Bronchial epithelial cell (primary cell): ENCODE measurements around the gene BLVRB. TPM values are rescaled to one million over a fixed set of nuclear protein-coding genes. Genes with fewer than 3 reads are reported as not detected.
"Not testable (repeated sequence)": the region's sequence is repeated elsewhere in the genome, so short reads cannot be mapped to it uniquely, and the experiment has no call there.

Experiments
- DNase-seq: peaks from one replicate; pipeline ENCODE4 v3.0.0-alpha.2; 2010; ENCODE audit warnings: low read depth
- FAIRE-seq: peaks from 2 replicates; lab custom pipeline; 2011; peaks lifted over from hg19 to GRCh38; lab: Jason Lieb, UNC
- H3K27me3 ChIP-seq: 2 replicates; pipeline ENCODE4 v1.5.1; 2011; ENCODE audit warnings: low read length; ENCODE audit not compliant: control insufficient read depth, insufficient read depth
- H3K36me3 ChIP-seq: 2 replicates; pipeline ENCODE4 v1.5.1; 2011; ENCODE audit warnings: low read length; ENCODE audit not compliant: control insufficient read depth, insufficient read depth
- H3K4me3 ChIP-seq: 2 replicates; pipeline ENCODE4 v1.5.1; 2011; ENCODE audit warnings: mild to moderate bottlenecking, low read depth, low read length, control low read depth
- total RNA-seq: library from RNA; depleted of rRNA; stranded (reverse); fragments of >200 nt; gene quantifications from 2 replicates; pipeline ENCODE4 v1.2.1, GENCODE V29; 2014
- TF ChIP-seq, protein P1 (sequence below): IDR thresholded peaks from 2 replicates; pipeline ENCODE4 v1.5.1; 2011; ENCODE audit warnings: mild to moderate bottlenecking, moderate library complexity, low read length, control low read depth, inconsistent platforms; ENCODE audit not compliant: insufficient read depth, severe bottlenecking

Gene BLVRB
- total RNA-seq, 1 donor from 2014 or later, result 682 TPM

DNA sequence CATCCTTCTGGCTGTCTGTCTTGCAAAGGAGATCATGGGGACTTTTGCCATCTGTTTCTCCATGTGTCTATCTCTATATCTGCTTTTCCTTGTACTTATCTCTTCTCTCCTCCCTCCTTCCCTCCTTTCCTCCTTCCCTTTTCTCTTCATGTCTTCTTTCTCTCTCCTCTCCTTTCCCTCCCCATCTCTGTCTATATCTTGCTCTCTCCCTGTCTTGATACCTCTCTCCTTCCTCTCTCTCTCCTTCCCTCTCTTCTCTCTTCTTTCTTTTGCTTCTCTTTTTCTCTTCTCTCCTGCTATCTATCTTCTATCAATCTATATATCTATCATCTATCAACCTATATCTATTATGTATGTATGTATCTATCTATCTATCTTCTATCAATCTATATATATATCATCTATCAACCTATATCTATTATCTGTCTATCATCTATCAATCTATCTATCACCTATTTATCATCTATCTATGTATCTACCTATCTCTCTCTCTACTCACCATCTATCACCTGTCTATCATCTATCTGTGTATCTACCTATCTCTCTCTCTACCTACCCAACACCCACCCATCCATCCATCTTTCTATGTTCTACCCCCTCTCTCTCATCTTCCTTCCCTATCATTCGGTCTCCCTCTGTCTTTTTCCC lies 28.8 kb upstream of the BLVRB start:
- Histone ChIP-seq H3K27me3 (peaks cover 2% of the 10 kb centered on the region), H3K4me3 (no peak overlapping the region), H3K36me3 (no peaks in the 10 kb centered on the region)
- TF ChIP-seq, protein P1, sequence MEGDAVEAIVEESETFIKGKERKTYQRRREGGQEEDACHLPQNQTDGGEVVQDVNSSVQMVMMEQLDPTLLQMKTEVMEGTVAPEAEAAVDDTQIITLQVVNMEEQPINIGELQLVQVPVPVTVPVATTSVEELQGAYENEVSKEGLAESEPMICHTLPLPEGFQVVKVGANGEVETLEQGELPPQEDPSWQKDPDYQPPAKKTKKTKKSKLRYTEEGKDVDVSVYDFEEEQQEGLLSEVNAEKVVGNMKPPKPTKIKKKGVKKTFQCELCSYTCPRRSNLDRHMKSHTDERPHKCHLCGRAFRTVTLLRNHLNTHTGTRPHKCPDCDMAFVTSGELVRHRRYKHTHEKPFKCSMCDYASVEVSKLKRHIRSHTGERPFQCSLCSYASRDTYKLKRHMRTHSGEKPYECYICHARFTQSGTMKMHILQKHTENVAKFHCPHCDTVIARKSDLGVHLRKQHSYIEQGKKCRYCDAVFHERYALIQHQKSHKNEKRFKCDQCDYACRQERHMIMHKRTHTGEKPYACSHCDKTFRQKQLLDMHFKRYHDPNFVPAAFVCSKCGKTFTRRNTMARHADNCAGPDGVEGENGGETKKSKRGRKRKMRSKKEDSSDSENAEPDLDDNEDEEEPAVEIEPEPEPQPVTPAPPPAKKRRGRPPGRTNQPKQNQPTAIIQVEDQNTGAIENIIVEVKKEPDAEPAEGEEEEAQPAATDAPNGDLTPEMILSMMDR, result no peak
- DNase-seq (no peak), FAIRE-seq (no peak)

DNA sequence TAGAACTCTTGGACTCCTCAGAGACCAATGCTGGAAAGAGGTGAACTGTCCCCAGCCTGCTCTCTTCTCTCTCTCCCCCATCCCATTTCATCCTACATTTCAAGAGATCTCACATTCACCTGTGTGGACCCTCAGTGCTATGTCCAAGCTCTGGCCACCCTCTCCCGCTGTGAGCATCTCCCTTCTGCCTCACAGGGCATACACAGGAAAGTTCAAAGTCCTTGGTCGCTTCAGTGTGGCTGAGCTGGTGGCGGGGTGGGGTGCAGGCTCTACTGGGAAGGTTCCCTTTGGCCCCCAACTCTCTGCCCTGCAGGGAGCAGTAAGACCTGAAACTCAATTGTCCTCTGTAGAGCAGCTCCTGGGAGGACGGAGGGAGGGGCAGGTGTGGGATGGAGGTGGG lies 28.2 kb upstream of the BLVRB start:
- H3K36me3 ChIP-seq, result no peaks in the 10 kb centered on the region
- no peak overlapping the region for H3K4me3 ChIP-seq
- DNase-seq (no peak), FAIRE-seq (no peak)
- H3K27me3 ChIP-seq, result peaks cover 2% of the 10 kb centered on the region
- TF ChIP-seq, protein P1, result no peak

DNA sequence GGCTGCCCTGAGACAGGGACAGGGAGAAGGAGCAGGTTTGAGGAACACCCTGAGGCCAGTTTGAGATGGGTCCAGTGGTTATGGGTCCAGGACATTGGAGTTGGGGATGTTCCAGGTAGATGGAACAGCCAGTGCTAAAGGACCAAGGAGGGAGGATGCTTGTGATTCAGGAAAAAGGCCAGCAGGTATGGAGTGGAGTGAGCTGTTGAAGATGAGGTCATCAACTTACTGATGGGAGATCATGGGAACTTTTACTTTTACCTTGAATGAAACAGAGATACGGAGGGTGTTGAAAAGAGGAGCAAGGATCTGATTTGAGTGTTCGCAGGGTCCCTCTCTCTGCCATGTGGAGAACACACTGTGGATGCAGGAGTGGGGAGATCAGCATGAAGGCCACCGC lies 26.7 kb upstream of the BLVRB start:
- FAIRE-seq (no peak), DNase-seq (no peak)
- Histone ChIP-seq H3K27me3 (peaks cover 2% of the 10 kb centered on the region), H3K36me3 (no peaks in the 10 kb centered on the region), H3K4me3 (no peak overlapping the region)
- TF ChIP-seq, protein P1, result no peak

DNA sequence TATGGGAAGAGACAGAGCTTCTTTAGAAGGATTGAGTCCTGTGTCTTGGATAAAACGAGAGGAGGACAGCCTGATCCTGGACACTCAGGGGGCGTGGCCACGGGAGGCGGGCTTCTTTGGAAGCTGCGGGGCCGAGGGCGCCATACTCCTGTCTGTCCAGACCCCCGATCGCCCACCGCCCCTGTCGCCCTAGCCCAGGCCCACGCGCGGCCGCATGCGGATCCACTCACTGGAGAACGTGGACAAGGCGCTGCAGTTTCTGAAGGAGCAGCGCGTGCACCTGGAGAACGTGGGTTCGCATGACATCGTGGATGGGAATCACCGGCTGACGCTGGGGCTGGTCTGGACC lies 24.3 kb upstream of the BLVRB start:
- H3K27me3 ChIP-seq, result peaks cover 2% of the 10 kb centered on the region
- TF ChIP-seq, protein P1, result no peak
- no peak for FAIRE-seq
- no peaks in the 10 kb centered on the region for H3K36me3 ChIP-seq
- H3K4me3 ChIP-seq, result no peak overlapping the region
- DNase-seq, result no peak

DNA sequence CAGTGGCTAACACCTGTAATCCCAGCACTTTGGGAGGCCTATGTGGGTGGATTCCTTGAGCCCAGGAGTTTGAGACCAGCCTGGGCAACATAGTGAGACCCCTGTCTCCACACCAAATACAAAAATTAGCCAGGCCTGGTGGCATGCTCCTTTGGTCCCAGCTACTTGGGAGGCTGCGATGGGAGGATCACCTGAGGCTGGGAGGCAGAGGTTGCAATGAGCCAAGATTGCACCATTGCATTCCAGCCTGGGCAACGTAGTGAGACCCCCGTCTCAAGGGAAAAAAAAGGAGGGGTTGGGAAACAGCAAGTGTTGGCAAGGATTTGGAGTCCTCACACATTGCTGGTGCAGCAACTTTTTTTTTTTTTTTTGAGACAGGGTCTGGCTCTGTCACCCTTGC lies 20.5 kb upstream of the BLVRB start:
- FAIRE-seq, result no peak
- Histone ChIP-seq H3K4me3 (no peak overlapping the region), H3K36me3 (no peaks in the 10 kb centered on the region), H3K27me3 (no peaks in the 10 kb centered on the region)
- DNase-seq, result no peak
- TF ChIP-seq, protein P1, result no peak

DNA sequence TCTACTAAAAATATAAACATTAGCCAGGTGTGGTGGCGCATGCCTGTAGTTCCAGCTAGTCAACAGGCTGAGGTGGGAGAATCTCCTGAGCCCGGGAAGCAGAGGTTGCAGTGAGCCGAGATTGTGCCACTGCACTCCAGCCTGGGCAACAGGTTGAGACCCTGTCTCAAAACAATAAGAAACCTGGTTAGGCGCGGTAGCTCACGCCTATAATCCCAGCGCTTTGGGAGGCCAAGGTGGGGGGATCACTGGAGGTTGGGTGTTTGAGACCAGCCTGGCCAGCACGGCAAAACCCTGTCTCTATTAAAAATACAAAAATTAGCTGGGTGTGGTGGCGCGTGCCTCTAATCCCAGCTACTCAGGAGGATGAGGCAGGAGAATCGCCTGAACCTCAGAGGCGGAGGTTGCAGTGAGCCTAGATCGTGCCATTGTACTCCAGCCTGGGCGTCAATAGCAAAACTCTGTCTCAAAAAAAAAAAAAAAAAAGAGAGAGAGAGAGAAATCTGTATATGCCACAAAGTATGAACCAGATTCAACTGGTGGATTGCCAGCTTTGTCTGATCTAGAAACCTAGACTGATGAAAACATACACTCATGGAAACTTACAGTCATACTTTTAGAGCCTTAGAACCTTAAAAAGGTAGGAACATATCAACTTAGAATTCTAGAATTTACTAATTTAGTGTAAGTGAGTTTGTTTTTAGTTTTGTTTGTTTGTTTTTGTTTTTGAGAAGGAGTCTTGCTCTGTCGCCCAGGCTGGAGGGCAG lies 10.5 kb upstream of the BLVRB start:
- not testable (repeated sequence) for H3K36me3 ChIP-seq, H3K27me3 ChIP-seq, FAIRE-seq, DNase-seq, H3K4me3 ChIP-seq
